ENCODE data around the gene C16orf87. TPM values are rescaled to one million over a fixed set of nuclear protein-coding genes. Genes with fewer than 3 reads are reported as not detected.

The C16orf87 gene
- polyA plus RNA-seq, 1 donor from 2014 or later: 27.5 TPM

DNA sequence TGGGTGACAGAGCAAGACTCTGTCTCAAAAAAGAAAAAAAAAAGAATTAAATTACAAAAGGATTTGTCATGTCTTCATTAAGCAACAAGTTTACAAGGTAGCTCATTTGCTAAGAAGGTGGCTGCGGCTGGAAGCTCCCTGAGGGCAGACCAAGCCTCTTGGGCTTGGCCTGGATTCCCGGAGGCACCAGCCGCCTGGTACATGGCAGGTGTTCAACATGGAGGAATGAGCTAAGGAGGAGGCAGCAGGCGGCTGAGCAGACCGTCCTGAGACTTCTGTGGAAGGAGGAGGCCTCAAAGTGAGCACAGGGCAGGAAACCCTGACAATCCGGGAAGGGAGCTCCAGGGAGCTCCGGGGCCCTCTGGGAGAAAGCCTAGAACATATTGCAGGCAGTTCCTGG, 79.6 kb downstream of the C16orf87 start:
- TF ChIP-seq, protein P1, sequence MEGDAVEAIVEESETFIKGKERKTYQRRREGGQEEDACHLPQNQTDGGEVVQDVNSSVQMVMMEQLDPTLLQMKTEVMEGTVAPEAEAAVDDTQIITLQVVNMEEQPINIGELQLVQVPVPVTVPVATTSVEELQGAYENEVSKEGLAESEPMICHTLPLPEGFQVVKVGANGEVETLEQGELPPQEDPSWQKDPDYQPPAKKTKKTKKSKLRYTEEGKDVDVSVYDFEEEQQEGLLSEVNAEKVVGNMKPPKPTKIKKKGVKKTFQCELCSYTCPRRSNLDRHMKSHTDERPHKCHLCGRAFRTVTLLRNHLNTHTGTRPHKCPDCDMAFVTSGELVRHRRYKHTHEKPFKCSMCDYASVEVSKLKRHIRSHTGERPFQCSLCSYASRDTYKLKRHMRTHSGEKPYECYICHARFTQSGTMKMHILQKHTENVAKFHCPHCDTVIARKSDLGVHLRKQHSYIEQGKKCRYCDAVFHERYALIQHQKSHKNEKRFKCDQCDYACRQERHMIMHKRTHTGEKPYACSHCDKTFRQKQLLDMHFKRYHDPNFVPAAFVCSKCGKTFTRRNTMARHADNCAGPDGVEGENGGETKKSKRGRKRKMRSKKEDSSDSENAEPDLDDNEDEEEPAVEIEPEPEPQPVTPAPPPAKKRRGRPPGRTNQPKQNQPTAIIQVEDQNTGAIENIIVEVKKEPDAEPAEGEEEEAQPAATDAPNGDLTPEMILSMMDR (IDR thresholded peaks at IDR 0.05; ENCODE audit: poor library complexity, severe bottlenecking): no peak
- TF ChIP-seq EP300 (conservative IDR thresholded peaks at IDR 0.05; ENCODE audit: poor library complexity, severe bottlenecking) (no peak), RAD21 (conservative IDR thresholded peaks at IDR 0.05) (no peak), POLR2AphosphoS5 (IDR thresholded peaks at IDR 0.05) (no peak), TAF1 (IDR thresholded peaks at IDR 0.05; ENCODE audit: low read depth) (no peak), EZH2 (IDR thresholded peaks at IDR 0.05; ENCODE audit: borderline replicate concordance, insufficient read depth, low read length, poor library complexity, severe bottlenecking) (no peak), SMC3 (conservative IDR thresholded peaks at IDR 0.05; ENCODE audit: poor library complexity) (no peak), MXI1 (conservative IDR thresholded peaks at IDR 0.05; ENCODE audit: poor library complexity, severe bottlenecking) (no peak)
- TF ChIP-seq, protein P2, sequence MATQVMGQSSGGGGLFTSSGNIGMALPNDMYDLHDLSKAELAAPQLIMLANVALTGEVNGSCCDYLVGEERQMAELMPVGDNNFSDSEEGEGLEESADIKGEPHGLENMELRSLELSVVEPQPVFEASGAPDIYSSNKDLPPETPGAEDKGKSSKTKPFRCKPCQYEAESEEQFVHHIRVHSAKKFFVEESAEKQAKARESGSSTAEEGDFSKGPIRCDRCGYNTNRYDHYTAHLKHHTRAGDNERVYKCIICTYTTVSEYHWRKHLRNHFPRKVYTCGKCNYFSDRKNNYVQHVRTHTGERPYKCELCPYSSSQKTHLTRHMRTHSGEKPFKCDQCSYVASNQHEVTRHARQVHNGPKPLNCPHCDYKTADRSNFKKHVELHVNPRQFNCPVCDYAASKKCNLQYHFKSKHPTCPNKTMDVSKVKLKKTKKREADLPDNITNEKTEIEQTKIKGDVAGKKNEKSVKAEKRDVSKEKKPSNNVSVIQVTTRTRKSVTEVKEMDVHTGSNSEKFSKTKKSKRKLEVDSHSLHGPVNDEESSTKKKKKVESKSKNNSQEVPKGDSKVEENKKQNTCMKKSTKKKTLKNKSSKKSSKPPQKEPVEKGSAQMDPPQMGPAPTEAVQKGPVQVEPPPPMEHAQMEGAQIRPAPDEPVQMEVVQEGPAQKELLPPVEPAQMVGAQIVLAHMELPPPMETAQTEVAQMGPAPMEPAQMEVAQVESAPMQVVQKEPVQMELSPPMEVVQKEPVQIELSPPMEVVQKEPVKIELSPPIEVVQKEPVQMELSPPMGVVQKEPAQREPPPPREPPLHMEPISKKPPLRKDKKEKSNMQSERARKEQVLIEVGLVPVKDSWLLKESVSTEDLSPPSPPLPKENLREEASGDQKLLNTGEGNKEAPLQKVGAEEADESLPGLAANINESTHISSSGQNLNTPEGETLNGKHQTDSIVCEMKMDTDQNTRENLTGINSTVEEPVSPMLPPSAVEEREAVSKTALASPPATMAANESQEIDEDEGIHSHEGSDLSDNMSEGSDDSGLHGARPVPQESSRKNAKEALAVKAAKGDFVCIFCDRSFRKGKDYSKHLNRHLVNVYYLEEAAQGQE (IDR thresholded peaks at IDR 0.05; ENCODE audit: borderline replicate concordance): no peak
- Histone ChIP-seq H3K79me2 (replicated peaks; ENCODE audit: insufficient read depth, low read length) (no peaks in the 10 kb centered on the region), H3K27ac (ENCODE audit: low read length) (no peak overlapping the region)

DNA sequence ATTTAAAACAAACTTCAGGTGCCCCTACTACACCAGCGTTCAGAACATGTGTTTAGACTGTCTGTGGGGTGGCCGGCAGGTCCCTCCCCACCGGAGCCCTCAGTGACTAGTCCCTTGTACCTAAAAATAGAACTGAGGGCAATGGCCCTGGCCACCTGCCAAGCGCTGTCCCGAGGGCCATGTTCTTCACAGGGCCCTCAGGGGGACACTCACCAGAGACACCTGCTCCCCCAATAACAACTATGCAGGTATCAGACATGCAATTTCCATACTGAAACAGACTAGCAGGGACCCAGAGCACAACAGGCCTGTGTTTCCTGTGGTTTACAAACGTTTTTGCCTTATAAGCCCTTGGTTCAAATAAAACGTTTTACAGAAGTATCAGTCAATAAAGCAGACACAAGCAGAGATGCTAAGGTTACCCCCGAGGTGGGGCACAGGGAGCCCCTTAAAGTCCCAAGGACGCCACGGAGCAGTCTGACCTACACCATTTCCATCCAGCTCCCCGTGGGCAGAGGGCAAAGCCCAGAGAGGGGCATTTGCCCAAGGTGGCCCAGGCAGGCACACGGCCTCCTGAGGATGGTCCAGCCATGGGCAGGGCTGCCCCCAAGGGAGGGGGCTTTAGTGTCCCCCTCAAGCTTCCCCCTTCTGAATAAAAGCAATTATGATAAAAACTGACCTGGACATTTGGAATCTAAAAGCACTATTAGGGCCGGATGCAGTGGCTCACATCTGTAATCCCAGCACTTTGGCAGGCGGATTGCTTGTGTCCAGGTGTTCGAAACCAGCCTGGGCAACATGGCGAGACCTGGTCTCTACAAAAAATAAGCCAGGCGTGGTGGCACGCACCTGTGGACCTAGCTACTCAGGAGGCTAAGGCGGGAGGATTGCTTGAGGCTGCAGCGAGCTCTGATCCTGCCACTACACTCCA, 81.9 kb downstream of the C16orf87 start:
- Histone ChIP-seq H3K36me3 (ENCODE audit: insufficient read depth, low read length) (no peaks in the 10 kb centered on the region), H3K9me2 (ENCODE audit: insufficient read depth, low read length) (no peaks in the 10 kb centered on the region), H3K9ac (ENCODE audit: low read length) (no peak overlapping the region), H3K4me2 (ENCODE audit: low read length) (no peak overlapping the region), H3K27me3 (ENCODE audit: insufficient read depth, low read depth, low read length) (no peaks in the 10 kb centered on the region), H3K27ac (ENCODE audit: low read length) (no peak overlapping the region), H4K20me1 (ENCODE audit: insufficient read depth) (no peaks in the 10 kb centered on the region), H2AFZ (ENCODE audit: low read depth, low read length) (no peak overlapping the region), H3F3A (ENCODE audit: insufficient read depth, low read length, poor library complexity, severe bottlenecking) (no peaks in the 10 kb centered on the region), H3K79me2 (replicated peaks; ENCODE audit: insufficient read depth, low read length) (no peaks in the 10 kb centered on the region), H3K4me3 (ENCODE audit: low read length) (no peak overlapping the region), H3K9me3 (ENCODE audit: low read length) (no peaks in the 10 kb centered on the region)
- TF ChIP-seq POLR2AphosphoS5 (IDR thresholded peaks at IDR 0.05): no peak
- TF ChIP-seq, protein P1 (IDR thresholded peaks at IDR 0.05; ENCODE audit: poor library complexity, severe bottlenecking): no peak
- TF ChIP-seq MXI1 (conservative IDR thresholded peaks at IDR 0.05; ENCODE audit: poor library complexity, severe bottlenecking): no peak
- TF ChIP-seq TAF1 (IDR thresholded peaks at IDR 0.05; ENCODE audit: low read depth): no peak
- no peak for TF ChIP-seq EP300 (conservative IDR thresholded peaks at IDR 0.05; ENCODE audit: poor library complexity, severe bottlenecking)
- no peak for TF ChIP-seq EZH2 (IDR thresholded peaks at IDR 0.05; ENCODE audit: borderline replicate concordance, insufficient read depth, low read length, poor library complexity, severe bottlenecking)
- TF ChIP-seq, protein P2 (IDR thresholded peaks at IDR 0.05; ENCODE audit: borderline replicate concordance): no peak

More for the DNA sequence above, 79.6 kb downstream of the C16orf87 start:
- Histone ChIP-seq H2AFZ (ENCODE audit: low read depth, low read length) (no peak overlapping the region), H4K20me1 (ENCODE audit: insufficient read depth) (no peaks in the 10 kb centered on the region), H3K9me3 (ENCODE audit: low read length) (no peaks in the 10 kb centered on the region), H3K4me3 (ENCODE audit: low read length) (no peak overlapping the region), H3K36me3 (ENCODE audit: insufficient read depth, low read length) (no peaks in the 10 kb centered on the region), H3K4me2 (ENCODE audit: low read length) (no peak overlapping the region), H3K9me2 (ENCODE audit: insufficient read depth, low read length) (no peaks in the 10 kb centered on the region), H3K27me3 (ENCODE audit: insufficient read depth, low read depth, low read length) (no peaks in the 10 kb centered on the region), H3K9ac (ENCODE audit: low read length) (no peak overlapping the region), H3F3A (ENCODE audit: insufficient read depth, low read length, poor library complexity, severe bottlenecking) (no peaks in the 10 kb centered on the region)

Measured in neural cell (in vitro differentiated cells).